Transverse colon (tissue), 3 donors: ENCODE results near the gene ADGRE1.

ENCODE experiments used
- POLR2A ChIP-seq: fragments of 450-650 bp; IDR thresholded peaks from one replicate; pipeline ENCODE4 v1.6.1; 2016; ENCODE audit warnings: antibody characterized with exemption, mild to moderate bottlenecking, moderate library complexity
- TF ChIP-seq, protein P1 (sequence below), 5 experiments: fragments of 200-600 bp in 3 of 5; fragments of 450-650 bp in 2 of 5; sonication (generic) in 3 of 5; IDR thresholded peaks; 1 replicate in 2 of 5; 2 replicates in 3 of 5; pipeline ENCODE4 v1.5.1; 2016 to 2017; ENCODE audit warnings: antibody characterized with exemption in 5 of 5, inconsistent platforms in 3 of 5, mild to moderate bottlenecking in 2 of 5, moderate library complexity in 1 of 5

GRCh38 chr19:6970443-6970842 is 83.1 kb downstream of the ADGRE1 start:
- TF ChIP-seq, protein P1, sequence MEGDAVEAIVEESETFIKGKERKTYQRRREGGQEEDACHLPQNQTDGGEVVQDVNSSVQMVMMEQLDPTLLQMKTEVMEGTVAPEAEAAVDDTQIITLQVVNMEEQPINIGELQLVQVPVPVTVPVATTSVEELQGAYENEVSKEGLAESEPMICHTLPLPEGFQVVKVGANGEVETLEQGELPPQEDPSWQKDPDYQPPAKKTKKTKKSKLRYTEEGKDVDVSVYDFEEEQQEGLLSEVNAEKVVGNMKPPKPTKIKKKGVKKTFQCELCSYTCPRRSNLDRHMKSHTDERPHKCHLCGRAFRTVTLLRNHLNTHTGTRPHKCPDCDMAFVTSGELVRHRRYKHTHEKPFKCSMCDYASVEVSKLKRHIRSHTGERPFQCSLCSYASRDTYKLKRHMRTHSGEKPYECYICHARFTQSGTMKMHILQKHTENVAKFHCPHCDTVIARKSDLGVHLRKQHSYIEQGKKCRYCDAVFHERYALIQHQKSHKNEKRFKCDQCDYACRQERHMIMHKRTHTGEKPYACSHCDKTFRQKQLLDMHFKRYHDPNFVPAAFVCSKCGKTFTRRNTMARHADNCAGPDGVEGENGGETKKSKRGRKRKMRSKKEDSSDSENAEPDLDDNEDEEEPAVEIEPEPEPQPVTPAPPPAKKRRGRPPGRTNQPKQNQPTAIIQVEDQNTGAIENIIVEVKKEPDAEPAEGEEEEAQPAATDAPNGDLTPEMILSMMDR (IDR thresholded peaks at IDR 0.05) = no peak
- TF ChIP-seq POLR2A = no peak
